SK-N-SH (cell line): ENCODE data around the gene RAPGEF4. TPM values are rescaled to one million over a fixed set of nuclear protein-coding genes. Genes with fewer than 3 reads are reported as not detected.

Experiments used
- CTCF ChIA-PET: fragments of 300-600, 350-600 bp; formaldehyde crosslinking; extraction: SDS; loops from one replicate; lab custom pipeline; 2021; lab: Yijun Ruan, JAX
- POLR2A ChIA-PET: fragments of 350-600 bp; sonication (Branson Sonifier 250); formaldehyde crosslinking; extraction: SDS; loops from one replicate; lab custom pipeline; 2020; ENCODE audit warnings: antibody characterized with exemption, inconsistent platforms; lab: Yijun Ruan, JAX
- DNase-seq: peaks from one replicate; pipeline ENCODE4 v3.0.0; 2012
- H2AFZ ChIP-seq: fragments of 200-600 bp; sonication (generic); 2 replicates; pipeline ENCODE4 v1.8.1; 2016; ENCODE audit warnings: antibody characterized with exemption, mild to moderate bottlenecking, low read depth
- H3F3A ChIP-seq: fragments of 200-600 bp; sonication (generic); replicated peaks from 2 replicates; pipeline ENCODE3; 2016; ENCODE audit warnings: antibody characterized with exemption, mild to moderate bottlenecking; ENCODE audit not compliant: insufficient read depth
- H3K27ac ChIP-seq, 2 experiments: fragments of 200-500 bp in 1 of 2; fragments of 200-600 bp in 1 of 2; sonication (Bioruptor generic) in 1 of 2; sonication (generic), shearing (Covaris generic) in 1 of 2; 2 replicates each; pipeline versions ENCODE4 v1.5.1 to v1.6.1; 2014 to 2016; ENCODE audit warnings: low read depth in 2 of 2, inconsistent platforms in 1 of 2, low read length in 1 of 2, mild to moderate bottlenecking in 1 of 2, mixed read lengths in 1 of 2
- H3K27me3 ChIP-seq: fragments of 200-600 bp; sonication (generic), shearing (Covaris generic); 2 replicates; pipeline ENCODE4 v1.6.1; 2016; ENCODE audit warnings: mixed run types; ENCODE audit not compliant: insufficient read depth
- H3K36me3 ChIP-seq, 2 experiments: fragments of 200-500 bp in 1 of 2; fragments of 200-600 bp in 1 of 2; sonication (Bioruptor generic) in 1 of 2; sonication (generic) in 1 of 2; replicated peaks in 1 of 2; 2 replicates each; pipeline versions ENCODE3 to v1.5.1; 2014 to 2016; ENCODE audit warnings: low read length in 1 of 2, mild to moderate bottlenecking in 1 of 2; ENCODE audit not compliant: insufficient read depth in 2 of 2, control insufficient read depth in 1 of 2
- H3K4me1 ChIP-seq, 2 experiments: fragments of 200-500 bp in 1 of 2; fragments of 200-600 bp in 1 of 2; sonication (Bioruptor generic) in 1 of 2; sonication (generic), shearing (Covaris generic) in 1 of 2; 2 replicates each; pipeline versions ENCODE4 v1.5.1 to v1.6.1; 2014 to 2016; ENCODE audit warnings: low read depth in 1 of 2, low read length in 1 of 2, mixed run types in 1 of 2; ENCODE audit not compliant: insufficient read depth in 2 of 2, control insufficient read depth in 1 of 2
- H3K4me2 ChIP-seq: fragments of 200-600 bp; sonication (generic), shearing (Covaris generic); 2 replicates; pipeline ENCODE4 v1.6.1; 2017; ENCODE audit warnings: mixed run types
- H3K4me3 ChIP-seq, 2 experiments: fragments of 200-500 bp in 1 of 2; fragments of 200-600 bp in 1 of 2; sonication (Bioruptor generic) in 1 of 2; sonication (generic), shearing (Covaris generic) in 1 of 2; 2 replicates each; pipeline versions ENCODE4 v1.5.1 to v1.8.1; 2014 to 2016; ENCODE audit warnings: low read depth in 2 of 2, inconsistent platforms in 1 of 2, low read length in 1 of 2, mild to moderate bottlenecking in 1 of 2, mixed read lengths in 1 of 2, moderate library complexity in 1 of 2
- H3K79me2 ChIP-seq: fragments of 200-600 bp; sonication (generic); 2 replicates; pipeline ENCODE4 v1.8.1; 2017; ENCODE audit warnings: mild to moderate bottlenecking; ENCODE audit not compliant: insufficient read depth
- H3K9ac ChIP-seq: fragments of 200-600 bp; sonication (generic); 2 replicates; pipeline ENCODE4 v1.6.1; 2017; ENCODE audit warnings: mixed run types
- H3K9me2 ChIP-seq: fragments of 200-600 bp; sonication (generic); 2 replicates; pipeline ENCODE4 v1.6.1; 2017; ENCODE audit warnings: mixed run types
- H3K9me3 ChIP-seq: fragments of 200-600 bp; sonication (generic); 2 replicates; pipeline ENCODE4 v1.6.1; 2017; ENCODE audit warnings: mixed run types, mild to moderate bottlenecking, moderate library complexity
- H4K20me1 ChIP-seq: fragments of 200-600 bp; sonication (generic); 2 replicates; pipeline ENCODE4 v1.6.1; 2017; ENCODE audit warnings: mild to moderate bottlenecking, mixed run types; ENCODE audit not compliant: insufficient read depth
- CHD2 ChIP-seq: fragments of 150-350 bp; IDR thresholded peaks from 2 replicates; pipeline ENCODE4 v1.6.1; 2018; ENCODE audit warnings: low read length; ENCODE audit not compliant: partially characterized antibody
- ELF1 ChIP-seq: IDR thresholded peaks from 2 replicates; pipeline ENCODE4 v1.4.0; 2012
- FOSL2 ChIP-seq: IDR thresholded peaks from 2 replicates; pipeline ENCODE4 v1.4.0; 2012; ENCODE audit warnings: low read depth, mild to moderate bottlenecking, moderate library complexity, borderline replicate concordance
- IRF3 ChIP-seq: fragments of 150-350 bp; IDR thresholded peaks from 2 replicates; pipeline ENCODE4 v1.6.1; 2016; ENCODE audit warnings: mild to moderate bottlenecking, low read depth, low read length
- NFIC ChIP-seq: IDR thresholded peaks from 2 replicates; pipeline ENCODE4 v1.4.0; 2012; ENCODE audit warnings: borderline replicate concordance
- RFX5 ChIP-seq: IDR thresholded peaks from 2 replicates; pipeline ENCODE4 v1.6.1; 2012; ENCODE audit warnings: mild to moderate bottlenecking, improper control_type of control experiment, low read length
- RXRA ChIP-seq: IDR thresholded peaks from 2 replicates; pipeline ENCODE4 v1.4.0; 2012; ENCODE audit warnings: low read depth, mild to moderate bottlenecking, borderline replicate concordance
- SIN3A ChIP-seq: IDR thresholded peaks from 2 replicates; pipeline ENCODE4 v1.6.1; 2012; ENCODE audit warnings: low read depth, mild to moderate bottlenecking, low read length, moderate library complexity, borderline replicate concordance
- TAF1 ChIP-seq: IDR thresholded peaks from 2 replicates; pipeline ENCODE4 v1.6.1; 2012; ENCODE audit warnings: low read depth, mild to moderate bottlenecking, low read length, moderate library complexity, borderline replicate concordance
- USF2 ChIP-seq: fragments of 150-350 bp; IDR thresholded peaks from 2 replicates; pipeline ENCODE4 v1.6.1; 2017; ENCODE audit warnings: antibody characterized with exemption, low read length, low read depth, borderline replicate concordance
- WGBS: methylation state at CpG from one replicate; pipeline ENCODE4 v1.1.6; 2017; ENCODE audit warnings: low lambda C conversion rate; 5-methylcytosine and 5-hydroxymethylcytosine counted together
- polyA plus RNA-seq, 3 experiments: library from polyadenylated mRNA; depleted of rRNA; stranded (reverse); fragments of >200 nt; gene quantifications; 2 replicates each; pipeline ENCODE4 v1.2.3, GENCODE V29; 2012
- TF ChIP-seq, protein P1 (sequence below): fragments of 200-600 bp; sonication (generic); IDR thresholded peaks from 2 replicates; pipeline ENCODE4 v1.6.1; 2017; ENCODE audit warnings: antibody characterized with exemption, mild to moderate bottlenecking, moderate library complexity

RAPGEF4 gene
- polyA plus RNA-seq, 1 of the 3 experiments (the other 2 are of a cell fraction): 0.30 TPM

GRCh38 chr2:172846551-172846950 lies 110.9 kb downstream of the RAPGEF4 start:
- H2AFZ ChIP-seq: no peak overlapping the region
- ChIA-PET CTCF (interaction anchor here (6.9 kb wide), 1 partner anchor 85 kb away, joined by 55 read pairs; no protein-coding TSS in a partner anchor), POLR2A (no interaction called here)
- H3K27ac ChIP-seq: no peak overlapping the region; a peak in 1 of 4 replicates
- H3K4me3 ChIP-seq: no peak overlapping the region
- H3F3A ChIP-seq: no peaks in the 10 kb centered on the region
- H3K4me2 ChIP-seq: no peak overlapping the region
- no peaks in the 10 kb centered on the region for H4K20me1 ChIP-seq
- no peaks in the 10 kb centered on the region for H3K27me3 ChIP-seq
- no peaks in the 10 kb centered on the region for H3K9me2 ChIP-seq
- H3K9me3 ChIP-seq: no peaks in the 10 kb centered on the region
- H3K36me3 ChIP-seq: no peaks in the 10 kb centered on the region
- DNase-seq: no peak
- 61% methylated on average over 3 of the region's 5 CpGs for WGBS
- no peaks in the 10 kb centered on the region for H3K79me2 ChIP-seq
- H3K9ac ChIP-seq: no peak overlapping the region
- peaks cover 0 to 48% of the 10 kb centered on the region in 2 experiments; a peak in 2 of 4 replicates for H3K4me1 ChIP-seq
- TF ChIP-seq IRF3: no peak
- TF ChIP-seq ELF1: no peak
- TF ChIP-seq, protein P1, sequence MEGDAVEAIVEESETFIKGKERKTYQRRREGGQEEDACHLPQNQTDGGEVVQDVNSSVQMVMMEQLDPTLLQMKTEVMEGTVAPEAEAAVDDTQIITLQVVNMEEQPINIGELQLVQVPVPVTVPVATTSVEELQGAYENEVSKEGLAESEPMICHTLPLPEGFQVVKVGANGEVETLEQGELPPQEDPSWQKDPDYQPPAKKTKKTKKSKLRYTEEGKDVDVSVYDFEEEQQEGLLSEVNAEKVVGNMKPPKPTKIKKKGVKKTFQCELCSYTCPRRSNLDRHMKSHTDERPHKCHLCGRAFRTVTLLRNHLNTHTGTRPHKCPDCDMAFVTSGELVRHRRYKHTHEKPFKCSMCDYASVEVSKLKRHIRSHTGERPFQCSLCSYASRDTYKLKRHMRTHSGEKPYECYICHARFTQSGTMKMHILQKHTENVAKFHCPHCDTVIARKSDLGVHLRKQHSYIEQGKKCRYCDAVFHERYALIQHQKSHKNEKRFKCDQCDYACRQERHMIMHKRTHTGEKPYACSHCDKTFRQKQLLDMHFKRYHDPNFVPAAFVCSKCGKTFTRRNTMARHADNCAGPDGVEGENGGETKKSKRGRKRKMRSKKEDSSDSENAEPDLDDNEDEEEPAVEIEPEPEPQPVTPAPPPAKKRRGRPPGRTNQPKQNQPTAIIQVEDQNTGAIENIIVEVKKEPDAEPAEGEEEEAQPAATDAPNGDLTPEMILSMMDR: no peak
- TF ChIP-seq TAF1: no peak
- no peak for TF ChIP-seq CHD2

- WGBS: 70% methylated on average over 5 of the region's 5 CpGs
- Histone ChIP-seq H3K79me2 (no peaks in the 10 kb centered on the region), H4K20me1 (no peaks in the 10 kb centered on the region), H3K9me3 (no peaks in the 10 kb centered on the region), H3K4me3 (no peak overlapping the region), H3K9me2 (no peaks in the 10 kb centered on the region), H3K4me1 (peaks cover 0 to 46% of the 10 kb centered on the region in 2 experiments; a peak in 2 of 4 replicates), H3F3A (no peaks in the 10 kb centered on the region), H3K27ac (no peak overlapping the region), H3K36me3 (no peaks in the 10 kb centered on the region), H3K4me2 (no peak overlapping the region), H2AFZ (no peak overlapping the region), H3K9ac (no peak overlapping the region), H3K27me3 (no peaks in the 10 kb centered on the region)
- ChIA-PET CTCF (interaction anchor here (2.0 to 3.3 kb wide), 2 partner anchors 33 to 85 kb away, joined by 11 to 12 read pairs; no protein-coding TSS in a partner anchor), POLR2A (no interaction called here)
- no peak for DNase-seq
- no peak for TF ChIP-seq FOSL2
- no peak for TF ChIP-seq TAF1
- no peak for TF ChIP-seq NFIC
- TF ChIP-seq SIN3A: no peak
- no peak for TF ChIP-seq USF2
- TF ChIP-seq RXRA: no peak
- TF ChIP-seq RFX5: no peak
Measured at GRCh38 chr2:172847188-172847587, 111.5 kb downstream of the RAPGEF4 start.
